ENCODE results near the gene RARRES2.

Gene RARRES2

DNA sequence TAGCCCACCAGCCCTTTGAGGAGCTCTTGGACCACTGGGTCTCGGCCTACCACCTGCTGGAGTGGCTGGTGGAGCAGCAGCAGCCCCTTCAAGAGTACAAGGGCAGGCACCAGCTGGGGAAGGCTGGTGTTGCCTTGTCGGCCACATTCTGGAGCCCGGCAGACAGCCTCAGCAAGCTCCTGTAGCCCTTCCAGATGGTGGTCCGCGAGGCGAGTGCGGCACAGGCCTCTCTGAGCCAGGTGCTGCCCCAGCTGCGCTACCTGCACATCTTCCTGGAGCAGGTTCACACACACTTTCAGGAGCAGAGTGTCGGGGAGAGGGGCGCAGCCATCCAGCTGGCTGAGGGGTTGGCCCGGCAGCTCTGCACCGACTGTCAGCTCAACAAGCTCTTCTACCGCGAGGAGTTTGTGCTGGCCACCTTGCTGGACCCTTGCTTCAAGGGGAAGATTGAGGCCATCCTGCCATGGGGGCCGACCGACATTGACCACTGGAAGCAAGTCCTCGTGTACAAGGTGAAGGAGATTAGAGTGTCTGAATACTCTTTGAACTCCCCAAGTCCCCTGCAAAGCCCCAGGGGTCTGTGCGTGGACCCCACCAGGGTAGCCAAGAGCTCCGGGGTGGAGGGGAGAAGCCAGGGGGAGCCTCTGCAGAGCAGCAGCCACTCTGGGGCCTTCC lies 11.1 kb downstream of the RARRES2 start:
- Histone ChIP-seq H3K27me3 (ENCODE audit: insufficient read depth, poor library complexity, severe bottlenecking) (no peaks in the 10 kb centered on the region), H3K9me3 (ENCODE audit: severe bottlenecking) (no peaks in the 10 kb centered on the region), H3K27ac (ENCODE audit: poor library complexity, severe bottlenecking) (no peak overlapping the region), H3K36me3 (ENCODE audit: low read depth) (peaks cover 28% of the 10 kb centered on the region), H3K4me1 (ENCODE audit: insufficient read depth, poor library complexity, severe bottlenecking) (no peaks in the 10 kb centered on the region), H3K4me3 (ENCODE audit: severe bottlenecking) (no peak overlapping the region)
- TF ChIP-seq, protein P1, sequence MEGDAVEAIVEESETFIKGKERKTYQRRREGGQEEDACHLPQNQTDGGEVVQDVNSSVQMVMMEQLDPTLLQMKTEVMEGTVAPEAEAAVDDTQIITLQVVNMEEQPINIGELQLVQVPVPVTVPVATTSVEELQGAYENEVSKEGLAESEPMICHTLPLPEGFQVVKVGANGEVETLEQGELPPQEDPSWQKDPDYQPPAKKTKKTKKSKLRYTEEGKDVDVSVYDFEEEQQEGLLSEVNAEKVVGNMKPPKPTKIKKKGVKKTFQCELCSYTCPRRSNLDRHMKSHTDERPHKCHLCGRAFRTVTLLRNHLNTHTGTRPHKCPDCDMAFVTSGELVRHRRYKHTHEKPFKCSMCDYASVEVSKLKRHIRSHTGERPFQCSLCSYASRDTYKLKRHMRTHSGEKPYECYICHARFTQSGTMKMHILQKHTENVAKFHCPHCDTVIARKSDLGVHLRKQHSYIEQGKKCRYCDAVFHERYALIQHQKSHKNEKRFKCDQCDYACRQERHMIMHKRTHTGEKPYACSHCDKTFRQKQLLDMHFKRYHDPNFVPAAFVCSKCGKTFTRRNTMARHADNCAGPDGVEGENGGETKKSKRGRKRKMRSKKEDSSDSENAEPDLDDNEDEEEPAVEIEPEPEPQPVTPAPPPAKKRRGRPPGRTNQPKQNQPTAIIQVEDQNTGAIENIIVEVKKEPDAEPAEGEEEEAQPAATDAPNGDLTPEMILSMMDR (IDR thresholded peaks at IDR 0.05; ENCODE audit: poor library complexity, severe bottlenecking): no peak
- DNase-seq (ENCODE audit: low spot score) (no peak), ATAC-seq (ENCODE audit: low read depth) (no peak)

DNA sequence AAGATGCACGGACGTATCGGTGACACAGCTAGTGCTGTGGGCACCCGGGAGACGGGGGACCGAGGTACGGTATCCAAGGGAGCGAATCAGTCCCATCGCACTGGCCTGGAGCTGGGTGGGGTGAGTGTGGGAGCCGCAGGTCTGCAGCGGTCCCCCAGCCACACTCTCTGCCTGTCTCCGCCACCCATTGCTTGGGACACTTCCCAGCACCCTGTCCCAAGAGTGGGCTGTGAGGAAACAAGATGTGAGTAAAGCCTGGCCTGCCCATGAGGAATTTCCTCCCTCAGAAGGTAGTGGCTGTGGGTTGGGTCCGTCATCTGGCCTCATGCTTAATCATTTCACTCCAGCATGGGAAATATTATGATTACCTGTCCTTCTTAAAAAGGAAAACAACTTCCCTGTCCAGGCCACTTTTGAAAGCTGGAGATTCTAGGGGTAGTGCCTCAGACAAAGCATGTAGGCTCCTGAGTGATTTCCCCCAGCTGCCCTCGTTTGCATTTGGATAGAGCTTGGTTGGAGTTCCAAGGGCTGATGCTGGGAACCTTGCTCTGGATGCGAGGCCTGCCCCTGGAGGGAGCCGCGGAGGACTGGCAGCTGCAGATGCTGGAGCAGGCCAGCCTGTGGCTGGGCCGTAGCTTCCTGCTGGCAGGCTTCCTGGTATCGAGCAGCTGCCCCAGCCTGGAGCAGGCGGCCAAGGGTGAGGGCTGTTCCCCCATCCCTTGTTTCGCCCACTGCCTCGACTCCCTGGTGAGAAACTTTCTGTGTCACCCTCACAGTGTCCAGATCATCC lies 11.9 kb downstream of the RARRES2 start:
- H3K9me3 ChIP-seq (ENCODE audit: severe bottlenecking): no peaks in the 10 kb centered on the region
- H3K4me3 ChIP-seq (ENCODE audit: severe bottlenecking): no peak overlapping the region
- ATAC-seq (ENCODE audit: low read depth): no peak
- H3K36me3 ChIP-seq (ENCODE audit: low read depth): peaks cover 30% of the 10 kb centered on the region
- TF ChIP-seq, protein P1 (IDR thresholded peaks at IDR 0.05; ENCODE audit: poor library complexity, severe bottlenecking): no peak
- peaks cover 3% of the 10 kb centered on the region for H3K4me1 ChIP-seq (ENCODE audit: insufficient read depth, poor library complexity, severe bottlenecking)
- DNase-seq (ENCODE audit: low spot score): no peak
- no peaks in the 10 kb centered on the region for H3K27me3 ChIP-seq (ENCODE audit: insufficient read depth, poor library complexity, severe bottlenecking)
- H3K27ac ChIP-seq (ENCODE audit: poor library complexity, severe bottlenecking): no peak overlapping the region

DNA sequence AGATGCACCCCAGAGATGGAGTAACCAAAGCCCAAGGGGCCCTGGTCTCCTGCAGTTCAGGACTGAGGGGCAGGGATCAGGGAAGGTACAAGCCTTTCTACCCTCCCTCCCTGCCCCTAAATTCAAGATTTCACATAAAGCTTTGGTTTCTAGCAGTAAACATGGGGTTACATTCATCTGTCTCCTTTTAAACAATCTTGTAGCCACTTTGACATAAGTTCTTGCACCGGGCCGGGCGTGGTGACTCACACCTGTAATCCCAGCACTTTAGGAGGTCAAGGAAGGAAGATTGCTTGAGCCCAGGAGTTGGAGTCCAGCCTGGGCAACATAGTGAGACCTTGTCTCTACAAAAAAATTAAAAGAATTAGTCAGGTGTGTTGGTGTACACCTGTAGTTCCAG lies 14.1 kb downstream of the RARRES2 start:
- Histone ChIP-seq H3K27ac (ENCODE audit: poor library complexity, severe bottlenecking) (no peak overlapping the region), H3K4me3 (ENCODE audit: severe bottlenecking) (no peak overlapping the region), H3K4me1 (ENCODE audit: insufficient read depth, poor library complexity, severe bottlenecking) (peaks cover 6% of the 10 kb centered on the region), H3K27me3 (ENCODE audit: insufficient read depth, poor library complexity, severe bottlenecking) (no peaks in the 10 kb centered on the region), H3K36me3 (ENCODE audit: low read depth) (peaks cover 30% of the 10 kb centered on the region), H3K9me3 (ENCODE audit: severe bottlenecking) (no peaks in the 10 kb centered on the region)
- ATAC-seq (ENCODE audit: low read depth) (no peak), DNase-seq (ENCODE audit: low spot score) (no peak)
- TF ChIP-seq, protein P1 (IDR thresholded peaks at IDR 0.05; ENCODE audit: poor library complexity, severe bottlenecking): no peak

DNA sequence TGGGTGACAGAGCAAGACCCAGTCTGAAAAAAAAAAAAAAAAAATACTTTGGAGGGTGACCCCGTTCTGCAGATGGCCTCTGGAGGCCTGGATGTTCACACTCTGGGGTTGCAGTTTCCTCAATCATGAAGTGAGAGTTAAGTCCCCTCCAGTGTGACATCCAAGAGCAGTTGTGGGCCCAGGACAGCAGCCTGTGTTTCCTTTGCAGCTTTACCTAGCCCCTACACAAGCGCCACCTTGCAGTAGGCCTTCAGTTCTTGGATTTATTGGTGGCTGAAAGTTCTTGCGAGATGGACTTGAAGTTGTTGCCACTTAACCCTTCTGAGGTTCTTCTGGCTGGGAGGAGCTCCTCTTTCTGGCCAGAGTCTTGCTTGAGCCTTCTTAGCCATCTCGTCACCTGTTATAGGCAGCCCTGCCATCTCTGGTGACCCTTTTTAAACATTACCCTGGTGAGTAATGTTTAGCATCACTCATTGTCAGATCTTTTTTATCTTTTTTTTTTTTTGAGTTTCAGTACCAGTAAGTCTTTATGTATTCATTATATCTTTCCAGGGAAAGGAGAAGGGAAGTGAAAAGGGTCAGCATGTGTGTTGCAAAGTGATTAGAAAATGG lies 14.7 kb downstream of the RARRES2 start:
- TF ChIP-seq, protein P1 (IDR thresholded peaks at IDR 0.05; ENCODE audit: poor library complexity, severe bottlenecking): no peak
- H3K4me3 ChIP-seq (ENCODE audit: severe bottlenecking): no peak overlapping the region
- DNase-seq (ENCODE audit: low spot score) (no peak), ATAC-seq (ENCODE audit: low read depth) (no peak)
- H3K27ac ChIP-seq (ENCODE audit: poor library complexity, severe bottlenecking): no peak overlapping the region
- peaks cover 30% of the 10 kb centered on the region for H3K36me3 ChIP-seq (ENCODE audit: low read depth)
- no peaks in the 10 kb centered on the region for H3K9me3 ChIP-seq (ENCODE audit: severe bottlenecking)
- peaks cover 7% of the 10 kb centered on the region for H3K4me1 ChIP-seq (ENCODE audit: insufficient read depth, poor library complexity, severe bottlenecking)
- H3K27me3 ChIP-seq (ENCODE audit: insufficient read depth, poor library complexity, severe bottlenecking): no peaks in the 10 kb centered on the region
